Mucosa of rectum (tissue), 2 donors: ENCODE results near the gene HOXA9.
A peak's percentile ranks its signal among the peaks of the same experiment; 100 is the strongest.

Source experiments
- H3K27ac ChIP-seq, 2 donors: one replicate each; pipeline ENCODE4 v1.7.0; 2013; ENCODE audit warnings: inconsistent platforms in 2 of 2, low read depth in 2 of 2, low read length in 2 of 2
- H3K27me3 ChIP-seq, 2 donors: one replicate each; pipeline ENCODE4 v1.7.0; 2013; ENCODE audit warnings: low read length in 2 of 2; ENCODE audit not compliant: control insufficient read depth in 2 of 2, insufficient read depth in 2 of 2
- H3K36me3 ChIP-seq, 2 donors: one replicate each; pipeline ENCODE4 v1.7.0; 2013; ENCODE audit warnings: low read length in 2 of 2; ENCODE audit not compliant: control insufficient read depth in 2 of 2, insufficient read depth in 2 of 2
- H3K4me1 ChIP-seq, 2 donors: one replicate each; pipeline ENCODE4 v1.7.0; 2013; ENCODE audit warnings: low read length in 2 of 2, mild to moderate bottlenecking in 1 of 2; ENCODE audit not compliant: control insufficient read depth in 2 of 2, insufficient read depth in 2 of 2
- H3K4me3 ChIP-seq, 2 donors: one replicate each; pipeline ENCODE4 v1.7.0; 2013; ENCODE audit warnings: low read length in 2 of 2
- H3K9ac ChIP-seq, 2 donors: one replicate each; pipeline ENCODE4 v1.7.0; 2013; ENCODE audit warnings: low read length in 2 of 2, low read depth in 1 of 2, mild to moderate bottlenecking in 1 of 2
- H3K9me3 ChIP-seq, 2 donors: one replicate each; pipeline ENCODE4 v1.7.0; 2013; ENCODE audit warnings: low read length in 2 of 2; ENCODE audit not compliant: control insufficient read depth in 2 of 2
- donor health status: healthy.
- donor health status: Normal muscosa, but diverticular disease.

Gene HOXA9

DNA sequence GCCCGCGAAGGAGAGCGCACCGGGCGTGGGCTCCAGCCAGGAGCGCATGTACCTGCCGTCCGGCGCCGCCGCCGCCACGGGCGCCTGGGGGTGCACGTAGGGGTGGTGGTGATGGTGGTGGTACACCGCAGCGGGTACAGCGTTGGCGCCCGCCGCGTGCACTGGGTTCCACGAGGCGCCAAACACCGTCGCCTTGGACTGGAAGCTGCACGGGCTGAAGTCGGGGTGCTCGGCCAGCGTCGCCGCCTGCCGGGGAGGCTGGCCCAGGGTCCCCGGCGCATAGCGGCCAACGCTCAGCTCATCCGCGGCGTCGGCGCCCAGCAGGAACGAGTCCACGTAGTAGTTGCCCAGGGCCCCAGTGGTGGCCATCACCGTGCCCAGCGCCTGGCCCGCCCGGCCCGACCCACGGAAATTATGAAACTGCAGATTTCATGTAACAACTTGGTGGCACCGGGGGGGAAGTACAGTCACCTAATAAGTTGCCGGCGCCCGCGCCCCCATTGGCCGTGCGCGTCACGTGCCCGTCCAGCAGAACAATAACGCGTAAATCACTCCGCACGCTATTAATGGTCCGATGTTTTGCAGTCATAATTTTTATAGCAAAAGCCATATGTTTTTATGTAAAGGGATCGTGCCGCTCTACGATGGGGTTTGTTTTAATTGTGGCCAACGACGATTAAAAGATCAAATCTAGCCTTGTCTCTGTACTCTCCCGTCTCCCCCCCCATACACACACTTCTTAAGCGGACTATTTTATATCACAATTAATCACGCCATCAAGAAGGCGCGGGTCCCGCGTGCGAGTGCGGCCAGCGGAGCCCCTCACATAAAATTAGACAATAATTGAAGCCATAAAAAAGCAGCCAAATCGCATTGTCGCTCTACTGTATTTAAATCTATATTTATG is at the start of gene HOXA9:
HOXA9 (minus strand) TSS at position 449 of the 907 bp plus-strand sequence; CDS start at position 369, 80 bp downstream.
- H3K36me3 ChIP-seq, result no peaks in the 10 kb centered on the region
- H3K4me1 ChIP-seq, result peaks cover 16 to 30% of the 10 kb centered on the region in 2 donors
- H3K27ac ChIP-seq, result peak within 1 kb of the TSS; percentile 91 to 92
- H3K9ac ChIP-seq, result peak within 1 kb of the TSS; percentile 81 to 96
- H3K27me3 ChIP-seq, result peaks cover 0 to 3% of the 10 kb centered on the region in 2 donors
- H3K4me3 ChIP-seq, result peak within 1 kb of the TSS; percentile 67 to 84
- H3K9me3 ChIP-seq, result no peaks in the 10 kb centered on the region

DNA sequence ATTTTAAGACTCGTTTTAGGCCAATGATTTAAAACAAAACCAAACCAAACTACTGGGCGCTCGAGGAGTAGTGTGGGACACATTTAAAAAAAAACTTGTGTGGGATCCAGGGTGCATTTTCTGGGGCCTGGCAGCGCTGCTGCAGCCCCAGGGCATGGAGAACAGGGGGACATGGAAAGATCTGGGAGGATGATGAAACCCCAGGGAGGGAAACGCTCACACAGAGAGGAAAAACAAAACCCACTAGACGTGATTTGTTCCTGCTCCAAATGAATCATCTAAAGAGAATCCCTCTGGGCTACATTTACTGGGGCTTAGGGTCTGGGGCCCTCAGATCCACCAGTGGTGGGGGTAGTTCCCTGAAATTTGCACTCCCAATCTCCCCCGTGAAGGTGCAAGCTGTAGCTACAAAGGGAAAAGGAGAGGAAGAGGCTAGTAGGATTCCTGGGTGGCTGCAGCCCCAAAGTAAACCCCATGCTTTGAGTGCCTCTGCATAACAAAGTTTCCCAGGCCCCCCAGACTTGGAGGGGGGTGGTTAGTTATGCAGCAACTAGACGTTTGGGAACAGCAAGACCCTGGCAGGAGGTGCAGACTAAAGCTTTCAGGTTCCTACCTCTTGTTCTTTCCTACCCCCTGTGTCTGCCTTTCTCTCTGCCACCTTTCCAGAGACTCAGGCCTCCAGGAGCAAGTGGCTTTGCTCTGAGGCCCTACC is 49.1 kb upstream of the HOXA9 start:
- Histone ChIP-seq H3K9ac (no peak overlapping the region), H3K27ac (no peak overlapping the region), H3K36me3 (no peaks in the 10 kb centered on the region), H3K4me3 (no peak overlapping the region), H3K9me3 (no peaks in the 10 kb centered on the region), H3K4me1 (peaks cover 22 to 27% of the 10 kb centered on the region in 2 donors), H3K27me3 (peaks cover 2 to 12% of the 10 kb centered on the region in 2 donors)

DNA sequence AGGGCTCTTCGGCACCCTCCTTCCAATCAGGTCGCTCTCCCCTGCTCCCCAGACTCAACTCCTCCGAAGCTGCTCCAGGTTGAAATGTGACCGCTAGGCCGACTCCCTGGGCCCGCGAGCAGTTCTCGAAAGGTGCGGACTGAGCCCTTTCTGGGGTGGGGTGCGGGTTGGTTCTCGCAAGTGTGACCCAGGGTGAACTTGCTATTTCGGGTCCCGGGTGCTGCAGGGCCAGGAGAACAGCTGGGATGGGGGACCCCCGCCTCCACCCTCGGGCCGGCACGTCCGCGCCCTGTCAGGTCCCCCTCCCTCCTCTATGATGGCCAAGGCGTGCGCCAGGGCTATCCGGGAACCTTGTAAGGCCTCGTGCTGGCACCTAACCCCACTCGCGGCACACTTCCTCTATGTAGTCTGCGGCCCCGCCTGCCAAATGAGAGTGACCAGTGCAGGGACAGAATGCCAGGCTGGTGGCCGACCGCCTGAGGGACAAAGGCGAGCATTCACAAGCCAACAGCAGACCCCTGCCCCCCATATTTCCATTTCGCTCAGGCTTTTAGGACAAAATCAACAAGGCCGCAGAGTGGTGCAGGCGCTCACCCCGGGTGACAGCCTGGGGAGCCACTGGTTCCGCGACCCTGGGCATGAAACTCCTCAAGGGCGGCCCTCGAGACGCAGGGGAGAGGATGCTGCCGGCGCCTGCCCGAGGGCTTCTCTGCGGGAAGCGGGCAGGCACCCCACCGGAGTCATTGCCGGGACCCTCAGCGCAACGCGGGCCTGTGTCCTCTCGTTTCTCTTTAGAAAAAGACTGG is 48.3 kb upstream of the HOXA9 start:
- Histone ChIP-seq H3K36me3 (no peaks in the 10 kb centered on the region), H3K9ac (no peak overlapping the region), H3K27ac (no peak overlapping the region), H3K4me3 (no peak overlapping the region), H3K4me1 (peaks cover 29 to 33% of the 10 kb centered on the region in 2 donors), H3K27me3 (peaks cover 2 to 12% of the 10 kb centered on the region in 2 donors), H3K9me3 (no peaks in the 10 kb centered on the region)

DNA sequence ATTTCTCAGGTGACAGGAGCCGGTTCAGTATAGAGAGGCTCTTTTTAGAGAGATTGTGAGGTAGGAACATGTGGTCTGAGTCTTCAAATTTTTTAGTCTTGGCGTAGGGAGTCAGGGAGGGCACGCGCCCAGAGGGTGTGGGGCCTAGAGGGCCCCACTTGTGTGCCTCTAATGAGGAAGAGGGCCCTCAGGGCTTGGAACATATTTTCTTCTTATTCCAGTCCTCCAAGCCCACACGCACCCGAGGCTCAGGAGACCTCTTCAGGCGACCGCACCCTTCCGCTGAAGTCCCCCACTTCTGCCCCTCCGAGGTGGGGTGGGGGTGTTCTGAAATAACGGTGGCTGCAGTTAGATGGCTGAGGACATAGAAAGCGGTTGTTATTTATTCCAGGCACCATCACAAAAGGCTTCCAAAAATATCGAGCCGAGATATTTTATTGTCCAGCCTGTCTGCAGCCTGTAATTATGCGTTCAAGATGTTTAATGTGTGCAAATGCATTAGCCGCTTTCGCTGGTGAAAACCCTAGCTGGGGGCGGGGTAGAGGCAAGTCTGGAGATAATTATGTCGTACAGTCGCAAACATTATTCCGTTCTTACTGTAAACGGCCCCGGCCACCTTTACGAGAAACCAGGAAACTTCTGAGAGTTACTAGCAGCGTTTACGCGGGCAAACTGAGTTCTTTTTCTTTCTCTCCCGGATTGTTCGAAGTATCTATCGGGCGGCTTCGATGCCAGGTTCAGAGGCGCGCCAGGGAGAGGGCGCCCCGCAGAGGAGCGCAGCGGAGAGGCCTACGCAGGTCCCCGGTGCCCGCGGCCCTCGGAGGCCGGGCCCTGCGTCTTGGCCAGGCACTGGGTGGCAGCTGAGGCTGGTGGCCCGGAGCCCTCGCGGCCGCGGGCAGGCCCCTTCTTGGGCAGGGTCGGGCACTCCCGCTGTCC is 47.4 kb upstream of the HOXA9 start:
- Histone ChIP-seq H3K4me1 (peaks cover 34 to 40% of the 10 kb centered on the region in 2 donors), H3K4me3 (no peak overlapping the region), H3K27ac (no peak overlapping the region), H3K27me3 (peaks cover 2 to 16% of the 10 kb centered on the region in 2 donors), H3K9me3 (no peaks in the 10 kb centered on the region), H3K36me3 (no peaks in the 10 kb centered on the region), H3K9ac (no peak overlapping the region)

DNA sequence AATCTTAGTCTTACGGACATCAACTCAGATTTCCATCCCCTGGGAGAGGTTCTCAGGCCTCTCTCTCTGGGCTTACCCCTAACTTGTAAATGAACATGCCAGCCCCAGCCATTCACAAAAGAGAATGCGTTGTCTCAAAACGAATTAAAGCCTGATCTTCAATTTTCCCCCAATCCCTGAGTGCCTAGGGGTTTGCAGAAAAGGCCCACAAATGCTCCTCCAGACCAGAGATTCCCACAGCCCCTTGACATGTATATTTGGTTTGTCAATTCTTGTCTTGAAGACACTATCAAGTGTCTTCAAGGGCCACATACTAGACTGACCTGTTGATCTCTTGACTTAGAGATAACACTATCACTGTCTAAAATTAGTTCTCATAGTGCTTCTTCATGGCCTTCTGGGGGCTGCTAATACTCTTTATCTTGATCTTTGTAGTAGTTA is 46.4 kb upstream of the HOXA9 start:
- H3K27me3 ChIP-seq, result peaks cover 2 to 16% of the 10 kb centered on the region in 2 donors
- no peaks in the 10 kb centered on the region for H3K36me3 ChIP-seq

DNA sequence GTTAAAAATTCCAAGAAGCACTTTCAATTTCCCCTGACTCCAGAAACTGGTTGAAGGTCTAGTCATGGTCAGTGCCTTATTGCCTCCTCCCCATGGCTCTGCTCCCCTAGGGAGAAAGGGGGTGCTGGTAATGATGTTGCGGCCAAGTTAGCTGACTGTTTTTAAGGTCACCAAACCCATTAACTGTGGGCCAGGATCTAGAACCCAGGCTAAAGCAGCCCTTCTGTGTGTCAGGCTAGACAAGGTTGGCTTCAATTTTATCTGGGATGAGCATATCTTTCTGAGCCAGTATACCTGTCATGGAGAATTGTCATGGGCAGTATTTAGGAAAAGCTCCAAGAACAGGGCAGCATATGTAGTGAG is 45.7 kb upstream of the HOXA9 start:
- peaks cover 2 to 14% of the 10 kb centered on the region in 2 donors for H3K27me3 ChIP-seq

More for the DNA sequence above, 46.4 kb upstream of the HOXA9 start:
- H3K9me3 ChIP-seq, result no peaks in the 10 kb centered on the region
- H3K9ac ChIP-seq, result no peak overlapping the region
- H3K4me3 ChIP-seq, result no peak overlapping the region
- peaks cover 36 to 43% of the 10 kb centered on the region in 2 donors for H3K4me1 ChIP-seq
- no peak overlapping the region for H3K27ac ChIP-seq

DNA sequence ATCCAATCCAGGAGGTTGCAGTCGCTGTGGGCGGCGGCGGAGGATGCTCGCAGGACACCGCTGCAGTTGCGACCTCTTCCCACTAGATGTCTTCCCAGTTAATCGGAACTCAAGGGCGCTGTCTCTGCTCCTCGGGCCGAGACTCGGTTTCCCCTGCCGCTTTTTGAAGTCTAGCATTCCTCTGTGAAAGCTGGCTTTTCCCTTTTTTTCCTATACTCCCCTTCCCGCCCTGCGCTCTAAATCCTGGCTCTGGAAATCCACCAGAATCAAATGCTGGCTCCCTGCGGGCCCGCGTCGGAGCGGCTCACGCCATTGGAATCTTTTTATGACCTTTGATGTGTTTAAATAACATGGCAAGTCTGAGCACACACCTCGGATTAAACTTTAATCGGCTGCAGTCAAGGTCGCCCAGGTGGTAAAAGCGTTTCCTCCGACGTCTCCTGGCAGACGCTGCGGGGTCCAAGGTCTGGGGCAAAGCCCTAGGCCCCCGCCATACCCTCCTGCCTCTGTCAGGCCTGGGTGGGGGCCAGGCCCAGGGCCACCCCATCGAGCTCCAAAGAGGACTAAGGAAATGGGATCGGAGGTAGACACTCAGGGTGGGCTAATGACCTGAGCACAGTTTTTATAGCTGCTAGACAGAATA is 45.2 kb upstream of the HOXA9 start:
- Histone ChIP-seq H3K9me3 (no peaks in the 10 kb centered on the region), H3K36me3 (no peaks in the 10 kb centered on the region), H3K4me1 (peaks cover 39 to 47% of the 10 kb centered on the region in 2 donors), H3K4me3 (peak overlapping the region; percentile 51 to 71), H3K9ac (peak overlapping the region; percentile 26 to 62), H3K27me3 (peaks cover 4 to 19% of the 10 kb centered on the region in 2 donors), H3K27ac (peak overlapping the region; percentile 80 to 87)

More for the DNA sequence above, 45.7 kb upstream of the HOXA9 start:
- H3K36me3 ChIP-seq, result no peaks in the 10 kb centered on the region
- H3K9ac ChIP-seq, result peak overlapping the region in 1 of 2 donors; percentile 62
- peak overlapping the region; percentile 51 to 71 for H3K4me3 ChIP-seq
- H3K27ac ChIP-seq, result peak overlapping the region; percentile 80 to 87
- no peaks in the 10 kb centered on the region for H3K9me3 ChIP-seq
- H3K4me1 ChIP-seq, result peaks cover 36 to 46% of the 10 kb centered on the region in 2 donors

DNA sequence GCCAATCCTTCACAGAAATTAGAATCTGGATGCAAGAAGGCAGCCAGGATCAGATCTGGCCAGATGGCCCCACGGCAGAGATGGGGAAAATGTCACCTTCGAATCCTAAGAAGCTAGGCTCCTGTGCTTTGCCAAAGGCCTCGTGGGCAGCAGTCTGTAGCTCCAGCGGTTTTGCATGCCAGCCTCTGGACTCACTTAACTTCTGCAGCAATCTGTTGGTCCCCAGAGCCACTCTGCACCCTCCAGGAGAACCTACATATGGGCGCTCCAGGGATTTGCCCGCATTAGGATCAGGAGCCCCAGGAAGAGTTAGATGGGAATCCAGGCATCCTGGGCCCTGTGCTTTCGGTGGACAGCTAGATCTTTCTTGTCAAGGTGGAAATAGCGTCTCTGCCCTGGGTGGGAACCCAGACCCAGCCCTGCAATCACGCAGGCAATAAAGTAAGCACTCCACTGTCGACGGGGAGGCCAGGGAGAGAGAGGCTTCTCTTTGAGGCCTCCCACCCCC is 44.6 kb upstream of the HOXA9 start:
- Histone ChIP-seq H3K4me1 (peaks cover 41 to 49% of the 10 kb centered on the region in 2 donors), H3K27me3 (peaks cover 6 to 23% of the 10 kb centered on the region in 2 donors), H3K27ac (peak overlapping the region; percentile 80 to 87), H3K4me3 (peak overlapping the region; percentile 51 to 71), H3K9ac (peak overlapping the region; percentile 26 to 62), H3K36me3 (no peaks in the 10 kb centered on the region), H3K9me3 (no peaks in the 10 kb centered on the region)
